Measurements from ENCODE around the gene ARHGEF12. TPM values are rescaled to one million over a fixed set of nuclear protein-coding genes. Genes with fewer than 3 reads are reported as not detected.

The ARHGEF12 gene
- total RNA-seq, 2 experiments from 2014 or later = 8.1 to 9.2 TPM

- no peak overlapping the region for H3K27ac Mint-ChIP-seq
- no peaks in the 10 kb centered on the region for H3K4me1 Mint-ChIP-seq
- ChIA-PET POLR2A (no interaction called here), CTCF (interaction anchor here (10.0 kb wide), 1 partner anchor 69 kb away, joined by 105 read pairs; the partner anchor contains the start of gene POU2F3)
- H3K4me3 Mint-ChIP-seq = no peak overlapping the region
- no peaks in the 10 kb centered on the region for H3K36me3 Mint-ChIP-seq (ENCODE audit: low read depth)
- peaks cover 13% of the 10 kb centered on the region for H3K27me3 Mint-ChIP-seq
- H3K9me3 Mint-ChIP-seq = no peaks in the 10 kb centered on the region
- DNase-seq = no peak
Measured at GRCh38 chr11:120305286-120305685, 30.9 kb upstream of the ARHGEF12 start.

- Mint-ChIP-seq H3K9me3 (no peaks in the 10 kb centered on the region), H3K4me1 (no peaks in the 10 kb centered on the region), H3K27ac (no peak overlapping the region), H3K4me3 (no peak overlapping the region), H3K27me3 (peaks cover 7% of the 10 kb centered on the region), H3K36me3 (ENCODE audit: low read depth) (no peaks in the 10 kb centered on the region)
- ChIA-PET POLR2A (no interaction called here), CTCF (no interaction called here)
- no peak for DNase-seq
Measured at GRCh38 chr11:120306519-120307242, 29.5 kb upstream of the ARHGEF12 start.

GRCh38 chr11:120307476-120307875 is 28.7 kb upstream of the ARHGEF12 start:
- no peak for DNase-seq
- no peak overlapping the region for H3K4me3 Mint-ChIP-seq
- ChIA-PET CTCF (no interaction called here), POLR2A (no interaction called here)
- no peak overlapping the region for H3K27ac Mint-ChIP-seq
- no peaks in the 10 kb centered on the region for H3K9me3 Mint-ChIP-seq
- no peaks in the 10 kb centered on the region for H3K36me3 Mint-ChIP-seq (ENCODE audit: low read depth)
- no peaks in the 10 kb centered on the region for H3K4me1 Mint-ChIP-seq
- H3K27me3 Mint-ChIP-seq = peaks cover 7% of the 10 kb centered on the region

- Mint-ChIP-seq H3K27me3 (peaks cover 9% of the 10 kb centered on the region), H3K36me3 (ENCODE audit: low read depth) (no peaks in the 10 kb centered on the region), H3K4me1 (no peaks in the 10 kb centered on the region), H3K9me3 (no peaks in the 10 kb centered on the region), H3K27ac (no peak overlapping the region), H3K4me3 (no peak overlapping the region)
- ChIA-PET CTCF (no interaction called here), POLR2A (no interaction called here)
- no peak for DNase-seq
Measured at GRCh38 chr11:120308081-120308480, 28.1 kb upstream of the ARHGEF12 start.

- H3K4me1 Mint-ChIP-seq = no peaks in the 10 kb centered on the region
- no peaks in the 10 kb centered on the region for H3K9me3 Mint-ChIP-seq
- H3K27ac Mint-ChIP-seq = no peak overlapping the region
- no peak overlapping the region for H3K4me3 Mint-ChIP-seq
- CTCF ChIA-PET = no interaction called here
- POLR2A ChIA-PET = no interaction called here
- no peak for DNase-seq
- H3K36me3 Mint-ChIP-seq (ENCODE audit: low read depth) = no peaks in the 10 kb centered on the region
- peaks cover 6% of the 10 kb centered on the region for H3K27me3 Mint-ChIP-seq
Measured at GRCh38 chr11:120310870-120311269, 25.3 kb upstream of the ARHGEF12 start.

GRCh38 chr11:120314861-120315260 is 21.4 kb upstream of the ARHGEF12 start:
- no peak for DNase-seq
- Mint-ChIP-seq H3K36me3 (ENCODE audit: low read depth) (no peaks in the 10 kb centered on the region), H3K27ac (no peak overlapping the region), H3K4me1 (no peaks in the 10 kb centered on the region), H3K27me3 (peaks cover 27% of the 10 kb centered on the region), H3K9me3 (no peaks in the 10 kb centered on the region), H3K4me3 (no peak overlapping the region)
- CTCF ChIA-PET = no interaction called here
- POLR2A ChIA-PET = no interaction called here

- ChIA-PET POLR2A (no interaction called here), CTCF (interaction anchor here (0.9 to 1.7 kb wide), 2 partner anchors 14 kb away, joined by 4 to 6 read pairs; no protein-coding TSS in a partner anchor)
- no peak for DNase-seq
- H3K27ac Mint-ChIP-seq = no peak overlapping the region
- H3K4me3 Mint-ChIP-seq = no peak overlapping the region
- H3K36me3 Mint-ChIP-seq (ENCODE audit: low read depth) = no peaks in the 10 kb centered on the region
- H3K9me3 Mint-ChIP-seq = no peaks in the 10 kb centered on the region
- peaks cover 36% of the 10 kb centered on the region for H3K27me3 Mint-ChIP-seq
- no peaks in the 10 kb centered on the region for H3K4me1 Mint-ChIP-seq
Measured at GRCh38 chr11:120316880-120317688, 19.1 kb upstream of the ARHGEF12 start.

- POLR2A ChIA-PET = no interaction called here
- Mint-ChIP-seq H3K4me1 (no peaks in the 10 kb centered on the region), H3K9me3 (no peaks in the 10 kb centered on the region), H3K36me3 (ENCODE audit: low read depth) (no peaks in the 10 kb centered on the region), H3K27me3 (peaks cover 30% of the 10 kb centered on the region), H3K4me3 (no peak overlapping the region), H3K27ac (no peak overlapping the region)
- CTCF ChIA-PET = interaction anchor here (1.7 kb wide), 1 partner anchor 15 kb away, joined by 6 read pairs; no protein-coding TSS in a partner anchor
- no peak for DNase-seq
Measured at GRCh38 chr11:120317689-120318480, 18.3 kb upstream of the ARHGEF12 start.

- no peak for DNase-seq
- POLR2A ChIA-PET = no interaction called here
- CTCF ChIA-PET = interaction anchor here (1.7 kb wide), 1 partner anchor 16 kb away, joined by 6 read pairs; no protein-coding TSS in a partner anchor
- H3K36me3 Mint-ChIP-seq (ENCODE audit: low read depth) = no peaks in the 10 kb centered on the region
- no peak overlapping the region for H3K4me3 Mint-ChIP-seq
- no peaks in the 10 kb centered on the region for H3K4me1 Mint-ChIP-seq
- H3K27ac Mint-ChIP-seq = no peak overlapping the region
- H3K9me3 Mint-ChIP-seq = no peaks in the 10 kb centered on the region
- H3K27me3 Mint-ChIP-seq = peaks cover 39% of the 10 kb centered on the region
Measured at GRCh38 chr11:120318906-120319305, 17.3 kb upstream of the ARHGEF12 start.

- CTCF ChIA-PET = interaction anchor here (0.9 kb wide), 1 partner anchor 9 kb away, joined by 3 read pairs; no protein-coding TSS in a partner anchor
- H3K4me3 Mint-ChIP-seq = peak within 1 kb of the TSS; percentile 51
- peaks cover 22% of the 10 kb centered on the region for H3K4me1 Mint-ChIP-seq
- H3K27me3 Mint-ChIP-seq = peaks cover 59% of the 10 kb centered on the region
- no peak within 1 kb of the TSS for H3K27ac Mint-ChIP-seq
- no peak for DNase-seq
- no peaks in the 10 kb centered on the region for H3K36me3 Mint-ChIP-seq (ENCODE audit: low read depth)
- POLR2A ChIA-PET = no interaction called here
- H3K9me3 Mint-ChIP-seq = no peaks in the 10 kb centered on the region
Measured at GRCh38 chr11:120324932-120325810, 11.0 kb upstream of the ARHGEF12 start, which contains the start of gene TLCD5. TSS of gene TLCD5 (plus strand) at chr11:120325299. CDS start at chr11:120327442, 2,143 bp downstream.

GRCh38 chr11:120326228-120326627 is 10.0 kb upstream of the ARHGEF12 start:
- H3K27me3 Mint-ChIP-seq = peaks cover 60% of the 10 kb centered on the region
- DNase-seq = no peak
- CTCF ChIA-PET = interaction anchor here (1.0 kb wide), 1 partner anchor 8 kb away, joined by 3 read pairs; no protein-coding TSS in a partner anchor
- no peaks in the 10 kb centered on the region for H3K36me3 Mint-ChIP-seq (ENCODE audit: low read depth)
- H3K9me3 Mint-ChIP-seq = no peaks in the 10 kb centered on the region
- POLR2A ChIA-PET = no interaction called here
- H3K4me1 Mint-ChIP-seq = peaks cover 22% of the 10 kb centered on the region
- no peak overlapping the region for H3K4me3 Mint-ChIP-seq
- no peak overlapping the region for H3K27ac Mint-ChIP-seq

- no peak overlapping the region for H3K4me3 Mint-ChIP-seq
- no peak for DNase-seq
- POLR2A ChIA-PET = no interaction called here
- no peaks in the 10 kb centered on the region for H3K36me3 Mint-ChIP-seq (ENCODE audit: low read depth)
- no peaks in the 10 kb centered on the region for H3K9me3 Mint-ChIP-seq
- peaks cover 22% of the 10 kb centered on the region for H3K4me1 Mint-ChIP-seq
- H3K27ac Mint-ChIP-seq = no peak overlapping the region
- peaks cover 64% of the 10 kb centered on the region for H3K27me3 Mint-ChIP-seq
- CTCF ChIA-PET = interaction anchor here (1.0 kb wide), 1 partner anchor 8 kb away, joined by 3 read pairs; no protein-coding TSS in a partner anchor
Measured at GRCh38 chr11:120326845-120327281, 9.3 kb upstream of the ARHGEF12 start.

Measured in activated CD4-positive, alpha-beta T cell treated with anti-CD3 and anti-CD28 coated beads, Interleukin-2, amount 10 ng/mL, durations not matched to agents 7 days and 5 days (primary cell).